ENCODE data around the gene IFITM5.

DNA sequence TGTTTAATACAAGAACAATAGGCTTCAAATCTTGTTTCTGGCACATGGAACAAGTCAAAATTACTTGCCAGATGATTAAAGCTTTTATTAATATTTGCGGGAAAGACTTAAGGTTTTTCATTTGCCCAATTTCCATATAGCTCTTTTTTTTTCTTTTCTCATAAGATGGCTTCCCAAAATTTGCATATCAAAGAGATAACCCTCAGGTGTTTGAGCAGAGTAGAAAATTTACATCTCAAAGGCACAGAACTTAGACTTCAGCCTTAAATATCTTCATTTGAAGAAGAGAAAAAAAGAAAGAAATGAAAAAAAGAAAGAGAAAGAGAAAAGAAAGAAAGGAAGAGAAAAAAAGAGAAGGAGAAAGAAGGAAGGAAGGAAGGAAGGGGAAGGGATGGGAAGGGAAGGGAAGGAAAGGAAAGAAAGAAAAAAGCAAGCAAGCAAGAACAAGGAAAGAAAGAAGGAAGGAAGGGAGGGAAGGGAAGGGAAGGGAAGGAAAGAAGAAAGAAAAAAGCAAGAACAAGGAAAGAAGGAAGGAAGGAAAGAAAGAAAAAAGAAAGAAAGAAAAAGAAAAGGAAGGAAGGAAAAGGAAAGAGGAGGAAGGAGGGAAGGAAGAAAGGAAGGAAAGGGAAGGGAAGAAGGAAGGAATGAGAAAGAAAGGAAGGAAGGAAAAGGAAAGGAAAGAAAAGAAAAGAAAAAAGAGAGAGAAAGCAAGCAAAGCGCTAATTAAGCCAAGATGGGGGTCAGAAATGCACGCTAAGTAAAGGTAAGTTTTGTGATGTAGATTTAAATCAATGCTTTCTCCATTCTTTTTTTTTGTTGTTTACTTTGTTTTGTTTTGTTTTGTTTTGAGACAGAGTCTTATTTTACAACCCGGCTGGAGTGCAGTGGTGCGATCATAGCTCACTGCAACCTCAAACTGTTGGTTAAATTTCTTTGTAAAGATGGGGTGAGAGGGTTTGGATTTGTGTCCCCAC is 41.5 kb upstream of the IFITM5 start:
- TF ChIP-seq, protein P1, sequence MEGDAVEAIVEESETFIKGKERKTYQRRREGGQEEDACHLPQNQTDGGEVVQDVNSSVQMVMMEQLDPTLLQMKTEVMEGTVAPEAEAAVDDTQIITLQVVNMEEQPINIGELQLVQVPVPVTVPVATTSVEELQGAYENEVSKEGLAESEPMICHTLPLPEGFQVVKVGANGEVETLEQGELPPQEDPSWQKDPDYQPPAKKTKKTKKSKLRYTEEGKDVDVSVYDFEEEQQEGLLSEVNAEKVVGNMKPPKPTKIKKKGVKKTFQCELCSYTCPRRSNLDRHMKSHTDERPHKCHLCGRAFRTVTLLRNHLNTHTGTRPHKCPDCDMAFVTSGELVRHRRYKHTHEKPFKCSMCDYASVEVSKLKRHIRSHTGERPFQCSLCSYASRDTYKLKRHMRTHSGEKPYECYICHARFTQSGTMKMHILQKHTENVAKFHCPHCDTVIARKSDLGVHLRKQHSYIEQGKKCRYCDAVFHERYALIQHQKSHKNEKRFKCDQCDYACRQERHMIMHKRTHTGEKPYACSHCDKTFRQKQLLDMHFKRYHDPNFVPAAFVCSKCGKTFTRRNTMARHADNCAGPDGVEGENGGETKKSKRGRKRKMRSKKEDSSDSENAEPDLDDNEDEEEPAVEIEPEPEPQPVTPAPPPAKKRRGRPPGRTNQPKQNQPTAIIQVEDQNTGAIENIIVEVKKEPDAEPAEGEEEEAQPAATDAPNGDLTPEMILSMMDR (IDR thresholded peaks at IDR 0.05): no peak
- TF ChIP-seq POLR2AphosphoS5 (IDR thresholded peaks at IDR 0.05) (no peak), POLR2A (IDR thresholded peaks at IDR 0.05) (no peak), EP300 (IDR thresholded peaks at IDR 0.05) (no peak)
